ENCODE measurements around the gene SNCG. TPM values are rescaled to one million over a fixed set of nuclear protein-coding genes. Genes with fewer than 3 reads are reported as not detected.

SNCG gene
- total RNA-seq, 1 donor from 2014 or later, result 25.0 TPM

GRCh38 chr10:86958901-86959736, 720 bp downstream of the SNCG start:
- no peaks in the 10 kb centered on the region for H3K36me3 ChIP-seq
- ATAC-seq (peak; percentile 36 to 41), DNase-seq (no peak)
- H3K4me1 ChIP-seq, result peaks cover 48% of the 10 kb centered on the region
- no peaks in the 10 kb centered on the region for H3K27me3 ChIP-seq (ENCODE audit: low read depth)
- H3K27ac ChIP-seq, result peak overlapping the region; percentile 81
- no peak for TF ChIP-seq CTCF (IDR thresholded peaks at IDR 0.05)
- H3K4me3 ChIP-seq, result peak overlapping the region; percentile 54
- no peaks in the 10 kb centered on the region for H3K9me3 ChIP-seq
- intact Hi-C loops (cut with DNase I), result no loop called here

GRCh38 chr10:86959737-86960002, 1.3 kb downstream of the SNCG start:
- Histone ChIP-seq H3K4me1 (peaks cover 42% of the 10 kb centered on the region), H3K9me3 (no peaks in the 10 kb centered on the region), H3K36me3 (no peaks in the 10 kb centered on the region), H3K27me3 (ENCODE audit: low read depth) (no peaks in the 10 kb centered on the region), H3K27ac (peak overlapping the region; percentile 78), H3K4me3 (peak overlapping the region; percentile 54)
- TF ChIP-seq CTCF (IDR thresholded peaks at IDR 0.05), result no peak
- intact Hi-C loops (cut with DNase I), result no loop called here
- DNase-seq, result no peak
- ATAC-seq, result no peak

GRCh38 chr10:86960003-86960862, 1.8 kb downstream of the SNCG start:
- Histone ChIP-seq H3K4me3 (peak overlapping the region; percentile 54), H3K9me3 (no peaks in the 10 kb centered on the region), H3K27me3 (ENCODE audit: low read depth) (no peaks in the 10 kb centered on the region), H3K4me1 (peaks cover 37% of the 10 kb centered on the region), H3K36me3 (no peaks in the 10 kb centered on the region), H3K27ac (peak overlapping the region; percentile 78)
- ATAC-seq (peak; percentile 69 to 75), DNase-seq (peak; percentile 60)
- intact Hi-C loops (cut with DNase I), result no loop called here
- peak; percentile 87 for TF ChIP-seq CTCF (IDR thresholded peaks at IDR 0.05)

GRCh38 chr10:86960863-86961434, 2.5 kb downstream of the SNCG start:
- peak; percentile 26 for DNase-seq
- intact Hi-C loops (cut with DNase I), result no loop called here
- H3K27me3 ChIP-seq (ENCODE audit: low read depth), result no peaks in the 10 kb centered on the region
- H3K36me3 ChIP-seq, result no peaks in the 10 kb centered on the region
- no peak for ATAC-seq
- H3K4me3 ChIP-seq, result no peak overlapping the region
- no peaks in the 10 kb centered on the region for H3K9me3 ChIP-seq
- TF ChIP-seq CTCF (IDR thresholded peaks at IDR 0.05), result no peak
- no peak overlapping the region for H3K27ac ChIP-seq
- peaks cover 36% of the 10 kb centered on the region for H3K4me1 ChIP-seq

GRCh38 chr10:86961481-86962091, 3.2 kb downstream of the SNCG start:
- H3K4me1 ChIP-seq, result peaks cover 43% of the 10 kb centered on the region
- DNase-seq (no peak), ATAC-seq (no peak)
- no peaks in the 10 kb centered on the region for H3K9me3 ChIP-seq
- no peak overlapping the region for H3K4me3 ChIP-seq
- H3K27ac ChIP-seq, result no peak overlapping the region
- intact Hi-C loops (cut with DNase I), result no loop called here
- no peaks in the 10 kb centered on the region for H3K27me3 ChIP-seq (ENCODE audit: low read depth)
- H3K36me3 ChIP-seq, result no peaks in the 10 kb centered on the region
- TF ChIP-seq CTCF (IDR thresholded peaks at IDR 0.05), result no peak
